Measurements from ENCODE around the gene CCDC69.

- TF ChIP-seq CTCF (IDR thresholded peaks at IDR 0.05): no peak
- TF ChIP-seq POLR2A (IDR thresholded peaks at IDR 0.05): no peak
Measured at GRCh38 chr5:151198861-151199260, 25.0 kb downstream of the CCDC69 start.
